Kidney (tissue), 14 donors: ENCODE results near the gene CD226. TPM values are rescaled to one million over a fixed set of nuclear protein-coding genes. Genes with fewer than 3 reads are reported as not detected.

Experiments
- DNase-seq, 5 donors: peaks; one replicate each; pipeline ENCODE4 v3.0.0-alpha.2; 2013 to 2020
- FAIRE-seq: peaks from 2 replicates; lab custom pipeline; 2012; peaks lifted over from hg19 to GRCh38; lab: Jason Lieb, UNC
- H3K27ac ChIP-seq, 2 donors: one replicate each; pipeline ENCODE4 v1.7.0; 2013; ENCODE audit warnings: low read depth in 2 of 2, low read length in 2 of 2, inconsistent platforms in 1 of 2
- H3K27me3 ChIP-seq: one replicate; pipeline ENCODE4 v1.7.1; 2013; ENCODE audit warnings: low read length, inconsistent platforms; ENCODE audit not compliant: control insufficient read depth, insufficient read depth
- H3K36me3 ChIP-seq, 3 donors: one replicate each; pipeline versions ENCODE4 v1.7.0 to v1.7.1; 2013; ENCODE audit warnings: low read length in 3 of 3, control low read depth in 1 of 3, inconsistent platforms in 1 of 3; ENCODE audit not compliant: insufficient read depth in 3 of 3, control insufficient read depth in 2 of 3
- H3K4me1 ChIP-seq, 3 donors: one replicate each; pipeline versions ENCODE4 v1.7.0 to v1.7.1; 2013; ENCODE audit warnings: low read length in 3 of 3, inconsistent platforms in 1 of 3, low read depth in 1 of 3; ENCODE audit not compliant: control insufficient read depth in 2 of 3, insufficient read depth in 2 of 3
- H3K4me3 ChIP-seq, 3 donors: one replicate each; pipeline versions ENCODE4 v1.7.0 to v1.8.1; 2013; ENCODE audit warnings: low read length in 3 of 3, control low read depth in 1 of 3, inconsistent platforms in 1 of 3
- H3K9ac ChIP-seq, 3 donors: one replicate each; pipeline versions ENCODE4 v1.7.0 to v1.7.1; 2013; ENCODE audit warnings: low read length in 3 of 3, control low read depth in 1 of 3, inconsistent platforms in 1 of 3
- H3K9me3 ChIP-seq, 3 donors: one replicate each; pipeline versions ENCODE4 v1.7.0 to v1.7.1; 2013; ENCODE audit warnings: low read length in 3 of 3, control low read depth in 1 of 3, inconsistent platforms in 1 of 3; ENCODE audit not compliant: control insufficient read depth in 2 of 3, insufficient read depth in 1 of 3
- CTCF ChIP-seq: IDR thresholded peaks from 3 replicates; pipeline ENCODE4 v1.5.1; 2012; ENCODE audit warnings: mild to moderate bottlenecking, moderate library complexity, borderline replicate concordance; ENCODE audit not compliant: insufficient read depth; ENCODE audit errors: extremely low read depth
- intact Hi-C: fragments of 100-400 bp; cut with DNase I; formaldehyde crosslinking; loops from one replicate; pipeline ENCODE4 v1.11.1; 2022
- polyA plus RNA-seq: library from polyadenylated mRNA; stranded (reverse); fragments of 350-450 nt; fragmentation: Illumina TruSeq; extraction: RNeasy Lipid Tissue Mini Kit (QIAGEN cat#74804); gene quantifications from one replicate; pipeline ENCODE4 v1.2.3, GENCODE V29; 2014; ENCODE audit warnings: low read depth, low replicate concordance; ENCODE audit not compliant: insufficient read depth
- total RNA-seq: library from RNA; stranded (reverse); fragmentation: NEBNext Ultra II Directional; extraction: Animal tissue kit (Norgen Biotek cat#: 25700); gene quantifications from one replicate; pipeline ENCODE4 v1.2.1, GENCODE V29; 2021
- donor health status: control.
- donor health status: control.
- donor health status: control.
- donor health status: control.
- donor health status: control.
- donor health status: DM: yes; HTN: yes; CAD: no.
- donor health status: Normal renal cell carcinoma (clear cell type).

CD226 gene
- total and polyA plus RNA-seq, 2 donors from 2014 or later, result 0.28 to 5.0 TPM

GRCh38 chr18:69876490-69876889 is 71.2 kb downstream of the CD226 start:
- Histone ChIP-seq H3K27me3 (no peaks in the 10 kb centered on the region), H3K36me3 (no peaks in the 10 kb centered on the region), H3K9me3 (no peaks in the 10 kb centered on the region), H3K4me3 (no peak overlapping the region), H3K4me1 (no peaks in the 10 kb centered on the region), H3K27ac (no peak overlapping the region), H3K9ac (no peak overlapping the region)
- no peak for TF ChIP-seq CTCF
- FAIRE-seq (no peak), DNase-seq (no peak)
- intact Hi-C loops, result no loop called here

- no peak for TF ChIP-seq CTCF
- H3K4me3 ChIP-seq, result no peak overlapping the region
- H3K27me3 ChIP-seq, result no peaks in the 10 kb centered on the region
- intact Hi-C loops, result no loop called here
- H3K36me3 ChIP-seq, result no peaks in the 10 kb centered on the region
- DNase-seq (no peak), FAIRE-seq (no peak)
- H3K9me3 ChIP-seq, result no peaks in the 10 kb centered on the region
- H3K4me1 ChIP-seq, result no peaks in the 10 kb centered on the region
- H3K27ac ChIP-seq, result no peak overlapping the region
- no peak overlapping the region for H3K9ac ChIP-seq
These were observed 73.6 kb downstream of the CD226 start for GRCh38 chr18:69874058-69874457.

- no peak for TF ChIP-seq CTCF
- no peak for FAIRE-seq
- intact Hi-C loops, result no loop called here
- H3K4me3 ChIP-seq, result no peak overlapping the region
- H3K9me3 ChIP-seq, result no peaks in the 10 kb centered on the region
- DNase-seq, result no peak
- no peaks in the 10 kb centered on the region for H3K36me3 ChIP-seq
- H3K4me1 ChIP-seq, result no peaks in the 10 kb centered on the region
- no peak overlapping the region for H3K9ac ChIP-seq
- no peaks in the 10 kb centered on the region for H3K27me3 ChIP-seq
- no peak overlapping the region for H3K27ac ChIP-seq
These were observed 75.0 kb downstream of the CD226 start for GRCh38 chr18:69872661-69873060.

GRCh38 chr18:69871363-69871762 is 76.3 kb downstream of the CD226 start:
- H3K36me3 ChIP-seq, result no peaks in the 10 kb centered on the region
- no peak overlapping the region for H3K9ac ChIP-seq
- intact Hi-C loops, result no loop called here
- no peak overlapping the region for H3K27ac ChIP-seq
- DNase-seq, result no peak
- no peaks in the 10 kb centered on the region for H3K9me3 ChIP-seq
- no peaks in the 10 kb centered on the region for H3K4me1 ChIP-seq
- TF ChIP-seq CTCF, result no peak
- no peak overlapping the region for H3K4me3 ChIP-seq
- H3K27me3 ChIP-seq, result no peaks in the 10 kb centered on the region
- FAIRE-seq, result no peak
